ENCODE measurements around the gene DNAH17. TPM values are rescaled to one million over a fixed set of nuclear protein-coding genes. Genes with fewer than 3 reads are reported as not detected.

DNAH17 gene
- total RNA-seq, 1 experiment from 2014 or later: 0.76 TPM

DNA sequence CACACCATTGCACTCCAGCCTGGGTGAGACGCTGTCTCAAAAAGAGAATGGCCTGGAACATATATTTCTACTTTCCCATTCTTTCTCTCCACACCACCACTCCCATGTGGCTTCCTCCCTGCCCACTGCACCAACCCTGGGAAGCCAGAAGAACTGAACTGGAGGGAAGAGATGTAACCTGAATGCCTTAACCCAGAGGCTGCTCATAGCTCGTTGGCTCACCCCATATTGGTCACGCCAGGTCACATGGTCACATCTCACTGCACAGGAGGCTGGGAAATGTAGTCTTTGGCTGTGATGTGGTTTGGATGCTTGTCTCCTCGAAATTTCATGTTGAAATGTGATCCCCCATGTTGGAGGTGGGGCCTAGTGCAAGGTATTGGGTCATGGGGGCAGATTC, 5.9 kb upstream of the DNAH17 start:
- ChIA-PET CTCF (no interaction called here), POLR2A (ENCODE audit: unreplicated experiment) (no interaction called here)
- no peaks in the 10 kb centered on the region for H3K27me3 ChIP-seq (ENCODE audit: insufficient read depth, low read depth)
- no peak for TF ChIP-seq EZH2 (IDR thresholded peaks at IDR 0.05; ENCODE audit: low read depth)
- TF ChIP-seq, protein P1, sequence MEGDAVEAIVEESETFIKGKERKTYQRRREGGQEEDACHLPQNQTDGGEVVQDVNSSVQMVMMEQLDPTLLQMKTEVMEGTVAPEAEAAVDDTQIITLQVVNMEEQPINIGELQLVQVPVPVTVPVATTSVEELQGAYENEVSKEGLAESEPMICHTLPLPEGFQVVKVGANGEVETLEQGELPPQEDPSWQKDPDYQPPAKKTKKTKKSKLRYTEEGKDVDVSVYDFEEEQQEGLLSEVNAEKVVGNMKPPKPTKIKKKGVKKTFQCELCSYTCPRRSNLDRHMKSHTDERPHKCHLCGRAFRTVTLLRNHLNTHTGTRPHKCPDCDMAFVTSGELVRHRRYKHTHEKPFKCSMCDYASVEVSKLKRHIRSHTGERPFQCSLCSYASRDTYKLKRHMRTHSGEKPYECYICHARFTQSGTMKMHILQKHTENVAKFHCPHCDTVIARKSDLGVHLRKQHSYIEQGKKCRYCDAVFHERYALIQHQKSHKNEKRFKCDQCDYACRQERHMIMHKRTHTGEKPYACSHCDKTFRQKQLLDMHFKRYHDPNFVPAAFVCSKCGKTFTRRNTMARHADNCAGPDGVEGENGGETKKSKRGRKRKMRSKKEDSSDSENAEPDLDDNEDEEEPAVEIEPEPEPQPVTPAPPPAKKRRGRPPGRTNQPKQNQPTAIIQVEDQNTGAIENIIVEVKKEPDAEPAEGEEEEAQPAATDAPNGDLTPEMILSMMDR (conservative IDR thresholded peaks at IDR 0.05): no peak
- H3K4me1 ChIP-seq (replicated peaks; ENCODE audit: insufficient read depth): peaks cover 6% of the 10 kb centered on the region; the same call in 1 of the 2 replicates
- intact Hi-C loops (cut with micrococcal nuclease; ENCODE audit: unreplicated experiment): no loop called here
- H2AFZ ChIP-seq: no peak overlapping the region
- no peaks in the 10 kb centered on the region for H3K36me3 ChIP-seq (ENCODE audit: low read depth)
- no TSS peak for BruUV-seq (replicated peaks)
- no peak for DNase-seq
- no peak overlapping the region for H3K4me3 ChIP-seq
- no peak overlapping the region for H3K27ac ChIP-seq
- no peaks in the 10 kb centered on the region for H4K20me1 ChIP-seq (ENCODE audit: insufficient read depth)
- H3K4me2 ChIP-seq: no peak overlapping the region
- no peaks in the 10 kb centered on the region for H3K79me2 ChIP-seq (ENCODE audit: low read depth)
- H3K9me2 ChIP-seq (ENCODE audit: insufficient read depth): no peaks in the 10 kb centered on the region
- no peaks in the 10 kb centered on the region for H3K9me3 ChIP-seq (ENCODE audit: insufficient read depth, low read depth)
- no peaks in the 10 kb centered on the region for H3F3A ChIP-seq (ENCODE audit: insufficient read depth, low read depth)

DNA sequence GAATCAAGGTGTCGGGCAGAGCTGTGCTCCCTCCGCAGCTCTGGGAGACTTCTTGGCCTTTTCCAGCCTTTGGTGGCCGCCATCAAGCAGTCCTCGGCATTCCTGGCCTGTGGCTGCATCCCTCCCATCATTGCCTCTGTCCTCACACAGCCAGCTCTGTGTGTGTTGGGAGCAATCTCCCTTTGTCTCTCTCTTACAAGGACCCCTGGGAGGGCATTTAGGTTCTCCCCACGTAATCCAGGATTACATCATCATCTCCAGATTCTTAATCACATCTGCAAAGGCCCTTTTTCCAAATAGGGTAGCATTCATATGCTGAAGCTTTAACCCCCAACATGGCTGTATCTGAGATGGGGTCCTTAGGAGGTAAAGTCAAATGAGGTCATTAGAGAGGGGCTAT, 4.1 kb upstream of the DNAH17 start:
- no peak for DNase-seq
- Histone ChIP-seq H3K36me3 (ENCODE audit: low read depth) (no peaks in the 10 kb centered on the region), H3K9me2 (ENCODE audit: insufficient read depth) (no peaks in the 10 kb centered on the region), H3K27me3 (ENCODE audit: insufficient read depth, low read depth) (no peaks in the 10 kb centered on the region), H3K79me2 (ENCODE audit: low read depth) (no peaks in the 10 kb centered on the region), H3K27ac (no peak overlapping the region), H3K4me2 (no peak overlapping the region), H3K4me1 (replicated peaks; ENCODE audit: insufficient read depth) (peaks cover 6% of the 10 kb centered on the region; the same call in 1 of the 2 replicates), H4K20me1 (ENCODE audit: insufficient read depth) (no peaks in the 10 kb centered on the region), H3F3A (ENCODE audit: insufficient read depth, low read depth) (no peaks in the 10 kb centered on the region), H3K9me3 (ENCODE audit: insufficient read depth, low read depth) (no peaks in the 10 kb centered on the region), H2AFZ (no peak overlapping the region), H3K4me3 (no peak overlapping the region)
- no TSS peak for BruUV-seq (replicated peaks)
- intact Hi-C loops (cut with micrococcal nuclease; ENCODE audit: unreplicated experiment): no loop called here
- TF ChIP-seq, protein P1 (conservative IDR thresholded peaks at IDR 0.05): no peak
- no peak for TF ChIP-seq EZH2 (IDR thresholded peaks at IDR 0.05; ENCODE audit: low read depth)
- CTCF ChIA-PET: no interaction called here
- POLR2A ChIA-PET (ENCODE audit: unreplicated experiment): no interaction called here

DNA sequence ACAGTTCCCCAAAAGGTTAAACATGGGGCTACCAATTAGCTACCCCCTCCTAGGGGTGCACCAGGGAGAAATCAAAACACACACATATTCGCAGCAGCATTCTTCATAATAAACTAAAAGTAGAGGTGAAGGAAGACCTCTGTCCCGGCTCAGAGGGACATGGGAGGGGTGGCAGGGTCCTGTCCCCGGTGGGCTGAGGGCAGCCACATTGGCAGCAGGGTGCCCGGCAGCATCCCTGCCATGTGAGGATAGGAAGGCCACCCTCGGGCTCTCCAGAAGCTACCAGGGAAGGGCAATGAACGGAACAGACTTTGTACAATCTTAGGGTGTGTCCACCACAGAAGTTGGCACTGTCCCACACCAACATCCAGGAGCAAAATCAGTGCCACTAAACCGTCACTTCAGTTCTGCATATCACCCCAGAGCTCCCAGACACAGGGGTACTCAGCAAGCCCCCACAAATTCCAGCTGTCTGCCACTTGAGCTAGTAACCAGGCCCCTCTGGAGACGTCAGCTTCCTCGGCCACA, 3.1 kb upstream of the DNAH17 start:
- TF ChIP-seq, protein P1 (conservative IDR thresholded peaks at IDR 0.05): no peak
- no peak for TF ChIP-seq EZH2 (IDR thresholded peaks at IDR 0.05; ENCODE audit: low read depth)
- no peak overlapping the region for H3K27ac ChIP-seq
- POLR2A ChIA-PET (ENCODE audit: unreplicated experiment): no interaction called here

More for the DNA sequence above, 3.1 kb upstream of the DNAH17 start:
- intact Hi-C loops (cut with micrococcal nuclease; ENCODE audit: unreplicated experiment): no loop called here
- CTCF ChIA-PET: interaction anchor here (0.5 kb wide), 1 partner anchor 146 kb away, joined by 3 read pairs; no protein-coding TSS in a partner anchor
- no peak for DNase-seq
- Histone ChIP-seq H3F3A (ENCODE audit: insufficient read depth, low read depth) (no peaks in the 10 kb centered on the region), H3K36me3 (ENCODE audit: low read depth) (no peaks in the 10 kb centered on the region), H3K4me2 (no peak overlapping the region), H3K4me3 (no peak overlapping the region), H3K27me3 (ENCODE audit: insufficient read depth, low read depth) (no peaks in the 10 kb centered on the region), H2AFZ (no peak overlapping the region), H3K9me2 (ENCODE audit: insufficient read depth) (no peaks in the 10 kb centered on the region), H3K9me3 (ENCODE audit: insufficient read depth, low read depth) (no peaks in the 10 kb centered on the region), H3K79me2 (ENCODE audit: low read depth) (no peaks in the 10 kb centered on the region), H4K20me1 (ENCODE audit: insufficient read depth) (no peaks in the 10 kb centered on the region), H3K4me1 (replicated peaks; ENCODE audit: insufficient read depth) (peaks cover 3% of the 10 kb centered on the region; the same call in 1 of the 2 replicates)
- no TSS peak for BruUV-seq (replicated peaks)
